SU-DHL-6 (cell line): ENCODE data around the gene MS4A15.

Experiments
- H2AFZ ChIP-seq: fragments of 200-600 bp; sonication (generic); 2 replicates; pipeline ENCODE4 v1.6.1; 2014; ENCODE audit warnings: low read depth, mild to moderate bottlenecking, moderate library complexity, mixed read lengths, antibody characterized with exemption, low read length; ENCODE audit not compliant: severe bottlenecking
- H3F3A ChIP-seq: fragments of 200-600 bp; shearing (Covaris generic); 2 replicates; pipeline ENCODE4 v1.6.0; 2016; ENCODE audit warnings: antibody characterized with exemption, mild to moderate bottlenecking; ENCODE audit not compliant: insufficient read depth
- H3K27ac ChIP-seq: fragments of 200-600 bp; sonication (generic); 2 replicates; pipeline ENCODE4 v1.5.1; 2016; ENCODE audit warnings: low read depth, mild to moderate bottlenecking, low read length, moderate library complexity, mixed read lengths
- H3K27me3 ChIP-seq: fragments of 200-600 bp; sonication (generic), shearing (Covaris generic); 2 replicates; pipeline ENCODE4 v1.6.0; 2014; ENCODE audit warnings: mild to moderate bottlenecking, low read length
- H3K36me3 ChIP-seq: fragments of 200-600 bp; sonication (generic); 2 replicates; pipeline ENCODE4 v1.6.1; 2014; ENCODE audit warnings: mild to moderate bottlenecking, low read length, mixed read lengths
- H3K4me2 ChIP-seq: fragments of 300-600, 200-600 bp; shearing (Covaris generic), sonication (generic); 2 replicates; pipeline ENCODE4 v1.6.0; 2014; ENCODE audit warnings: low read length, low read depth, mild to moderate bottlenecking; ENCODE audit not compliant: poor library complexity, severe bottlenecking
- H3K4me3 ChIP-seq: fragments of 200-600 bp; sonication (generic); 2 replicates; pipeline ENCODE4 v1.5.1; 2014; ENCODE audit warnings: antibody characterized with exemption, low read length, mild to moderate bottlenecking, mixed read lengths; ENCODE audit not compliant: insufficient read depth, poor library complexity, severe bottlenecking
- H3K79me2 ChIP-seq: fragments of 200-600 bp; sonication (generic); 2 replicates; pipeline ENCODE4 v1.6.1; 2014; ENCODE audit warnings: mild to moderate bottlenecking, low read length, moderate library complexity; ENCODE audit not compliant: insufficient read depth
- H3K9ac ChIP-seq: fragments of 200-600 bp; sonication (generic); 2 replicates; pipeline ENCODE4 v1.7.0; 2014; ENCODE audit warnings: mild to moderate bottlenecking, low read length
- H3K9me2 ChIP-seq: fragments of 200-600 bp; sonication (generic); replicated peaks from 2 replicates; pipeline ENCODE4 v1.6.1; 2014; ENCODE audit warnings: low read length; ENCODE audit not compliant: insufficient read depth
- H3K9me3 ChIP-seq: fragments of 200-600 bp; sonication (generic); 2 replicates; pipeline ENCODE4 v1.6.1; 2014; ENCODE audit warnings: low read length, mixed read lengths; ENCODE audit not compliant: insufficient read depth
- H4K20me1 ChIP-seq: fragments of 200-600 bp; sonication (generic); 2 replicates; pipeline ENCODE4 v1.6.1; 2014; ENCODE audit warnings: low read depth, mild to moderate bottlenecking, antibody characterized with exemption, low read length, moderate library complexity, mixed read lengths
- EZH2phosphoT487 ChIP-seq: fragments of 200-600 bp; sonication (generic), shearing (Covaris generic); conservative IDR thresholded peaks from 2 replicates; pipeline ENCODE4 v1.6.1; 2018; ENCODE audit warnings: mild to moderate bottlenecking, antibody characterized with exemption, low read length, moderate library complexity, mixed read lengths
- TF ChIP-seq, protein P1 (sequence below): fragments of 200-600 bp; sonication (generic); IDR thresholded peaks from one replicate; pipeline ENCODE4 v1.5.1; 2017; ENCODE audit warnings: antibody characterized with exemption, mild to moderate bottlenecking, low read length, moderate library complexity; ENCODE audit not compliant: insufficient read depth, poor library complexity, severe bottlenecking

The MS4A15 gene

DNA sequence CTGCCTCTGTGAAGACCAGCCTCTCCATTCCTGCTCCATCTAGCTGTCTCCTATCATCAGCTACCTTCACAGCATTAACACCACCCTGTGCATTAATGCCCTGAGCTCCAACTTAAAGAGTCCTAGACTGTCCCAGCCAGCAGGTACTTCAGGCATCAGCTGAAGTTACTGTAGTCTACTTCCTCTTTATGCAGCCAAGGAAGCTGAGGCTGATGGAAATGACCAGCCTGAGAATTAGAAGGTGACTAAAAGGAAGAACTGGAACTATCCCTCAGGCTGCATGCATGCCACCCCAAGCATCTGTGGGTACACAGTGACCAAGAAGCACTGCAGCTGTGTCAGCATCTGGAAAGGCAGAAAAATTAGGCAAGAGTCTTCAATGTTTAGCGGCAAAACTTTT, 56.7 kb downstream of the MS4A15 start:
- TF ChIP-seq EZH2phosphoT487, result no peak
- TF ChIP-seq, protein P1, sequence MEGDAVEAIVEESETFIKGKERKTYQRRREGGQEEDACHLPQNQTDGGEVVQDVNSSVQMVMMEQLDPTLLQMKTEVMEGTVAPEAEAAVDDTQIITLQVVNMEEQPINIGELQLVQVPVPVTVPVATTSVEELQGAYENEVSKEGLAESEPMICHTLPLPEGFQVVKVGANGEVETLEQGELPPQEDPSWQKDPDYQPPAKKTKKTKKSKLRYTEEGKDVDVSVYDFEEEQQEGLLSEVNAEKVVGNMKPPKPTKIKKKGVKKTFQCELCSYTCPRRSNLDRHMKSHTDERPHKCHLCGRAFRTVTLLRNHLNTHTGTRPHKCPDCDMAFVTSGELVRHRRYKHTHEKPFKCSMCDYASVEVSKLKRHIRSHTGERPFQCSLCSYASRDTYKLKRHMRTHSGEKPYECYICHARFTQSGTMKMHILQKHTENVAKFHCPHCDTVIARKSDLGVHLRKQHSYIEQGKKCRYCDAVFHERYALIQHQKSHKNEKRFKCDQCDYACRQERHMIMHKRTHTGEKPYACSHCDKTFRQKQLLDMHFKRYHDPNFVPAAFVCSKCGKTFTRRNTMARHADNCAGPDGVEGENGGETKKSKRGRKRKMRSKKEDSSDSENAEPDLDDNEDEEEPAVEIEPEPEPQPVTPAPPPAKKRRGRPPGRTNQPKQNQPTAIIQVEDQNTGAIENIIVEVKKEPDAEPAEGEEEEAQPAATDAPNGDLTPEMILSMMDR, result no peak
- H3K4me2 ChIP-seq, result no peak overlapping the region
- H3K36me3 ChIP-seq, result no peaks in the 10 kb centered on the region
- H3K27ac ChIP-seq, result no peak overlapping the region
- no peaks in the 10 kb centered on the region for H4K20me1 ChIP-seq
- H3K4me3 ChIP-seq, result no peak overlapping the region
- peaks cover 7% of the 10 kb centered on the region; the same call in 1 of the 2 replicates for H3K9me3 ChIP-seq
- H3K9ac ChIP-seq, result no peak overlapping the region
- H3K9me2 ChIP-seq, result no peaks in the 10 kb centered on the region
- no peaks in the 10 kb centered on the region for H3K79me2 ChIP-seq
- no peaks in the 10 kb centered on the region for H3F3A ChIP-seq
- no peak overlapping the region for H2AFZ ChIP-seq
- H3K27me3 ChIP-seq, result no peaks in the 10 kb centered on the region

DNA sequence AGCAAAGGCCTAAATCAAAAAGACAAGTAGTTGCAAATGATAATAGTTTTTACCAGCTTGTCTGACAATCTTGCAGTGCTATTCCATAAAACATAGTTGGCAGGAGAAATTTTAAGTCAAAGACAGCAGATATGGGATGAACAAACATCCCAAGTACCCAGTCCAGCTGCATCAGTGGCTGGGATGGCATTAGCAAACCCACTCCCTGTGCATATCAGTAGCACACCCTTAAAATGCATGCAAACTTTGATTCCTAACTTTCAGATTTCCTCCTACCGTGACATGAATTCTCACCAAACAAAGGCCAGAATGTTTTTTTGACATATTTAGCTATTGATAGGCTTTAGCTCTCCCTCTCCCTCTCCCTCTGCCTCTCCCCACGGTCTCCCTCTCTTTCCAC, 57.4 kb downstream of the MS4A15 start:
- Histone ChIP-seq H3K9me2 (no peaks in the 10 kb centered on the region), H3K79me2 (no peaks in the 10 kb centered on the region), H3K9me3 (peaks cover 7% of the 10 kb centered on the region; the same call in 1 of the 2 replicates), H3K27ac (no peak overlapping the region), H2AFZ (no peak overlapping the region), H3K27me3 (no peaks in the 10 kb centered on the region), H3K4me3 (no peak overlapping the region), H3F3A (no peaks in the 10 kb centered on the region), H4K20me1 (no peaks in the 10 kb centered on the region), H3K4me2 (no peak overlapping the region), H3K9ac (no peak overlapping the region), H3K36me3 (no peaks in the 10 kb centered on the region)
- TF ChIP-seq, protein P1, result no peak

DNA sequence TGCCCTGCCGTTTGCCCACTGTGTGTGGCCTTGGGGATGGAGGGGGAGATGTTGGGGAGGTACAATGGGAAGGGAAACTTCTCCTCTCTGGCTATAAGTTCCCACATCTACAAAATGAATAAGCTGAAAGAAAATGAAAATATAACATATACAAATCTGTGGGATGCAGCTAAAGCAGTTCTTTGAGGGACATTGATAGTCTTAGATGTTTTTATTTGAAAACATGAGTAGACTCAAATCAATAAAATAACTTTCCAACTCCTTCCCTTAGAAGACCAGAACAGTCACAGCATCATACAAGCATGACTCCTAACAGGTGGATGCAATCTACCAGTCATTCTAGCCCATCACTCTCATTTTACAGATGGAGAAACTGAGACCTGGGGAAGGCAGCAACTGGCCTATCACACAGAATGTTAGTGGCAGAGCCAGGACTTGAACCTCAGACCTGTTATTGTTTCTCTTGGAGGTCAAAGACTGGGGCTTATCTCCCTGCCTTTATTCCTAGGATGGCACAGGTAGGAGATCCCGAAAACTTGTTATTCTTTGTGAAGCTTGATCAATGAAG, 60.0 kb downstream of the MS4A15 start:
- Histone ChIP-seq H3K4me2 (no peak overlapping the region), H4K20me1 (no peaks in the 10 kb centered on the region), H3K4me3 (no peak overlapping the region), H3K27me3 (no peaks in the 10 kb centered on the region), H3K79me2 (no peaks in the 10 kb centered on the region), H3F3A (no peaks in the 10 kb centered on the region), H3K9me2 (no peaks in the 10 kb centered on the region), H3K36me3 (no peaks in the 10 kb centered on the region), H3K9ac (no peak overlapping the region), H3K9me3 (peaks cover 7% of the 10 kb centered on the region; the same call in 1 of the 2 replicates), H3K27ac (no peak overlapping the region), H2AFZ (no peak overlapping the region)
- TF ChIP-seq, protein P1, result no peak
- no peak for TF ChIP-seq EZH2phosphoT487

DNA sequence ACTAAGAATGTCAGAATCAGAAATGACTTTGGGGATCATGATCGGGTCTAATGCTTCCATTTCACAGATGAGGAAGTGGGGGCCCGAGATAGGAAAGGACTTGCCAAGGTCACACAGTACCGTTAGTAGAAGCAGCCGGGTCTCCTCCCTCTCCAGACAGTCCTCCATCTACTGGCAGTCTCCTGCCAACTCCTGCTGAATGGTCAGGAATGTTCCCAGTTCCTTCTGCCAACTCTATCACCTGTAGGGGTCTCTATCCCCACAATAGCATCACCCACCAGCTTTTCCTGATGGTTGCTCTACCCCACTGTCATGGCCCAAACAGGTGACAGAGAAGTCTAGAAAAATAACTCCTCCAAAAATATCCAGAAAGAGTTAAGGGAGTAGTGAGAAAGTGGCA, 61.4 kb downstream of the MS4A15 start:
- no peaks in the 10 kb centered on the region for H3K36me3 ChIP-seq
- no peak overlapping the region for H3K4me2 ChIP-seq
- H3K27ac ChIP-seq, result no peak overlapping the region
- H3K9me3 ChIP-seq, result peaks cover 7% of the 10 kb centered on the region; the same call in 1 of the 2 replicates
- no peak overlapping the region for H2AFZ ChIP-seq
- H3K27me3 ChIP-seq, result no peaks in the 10 kb centered on the region
- H3K9ac ChIP-seq, result no peak overlapping the region
- no peaks in the 10 kb centered on the region for H3F3A ChIP-seq
- H4K20me1 ChIP-seq, result no peaks in the 10 kb centered on the region
- H3K4me3 ChIP-seq, result no peak overlapping the region
- no peaks in the 10 kb centered on the region for H3K9me2 ChIP-seq
- TF ChIP-seq EZH2phosphoT487, result no peak
- TF ChIP-seq, protein P1, result no peak
- no peaks in the 10 kb centered on the region for H3K79me2 ChIP-seq
